Activated naive CD4-positive, alpha-beta T cell treated with anti-CD3 and anti-CD28 coated beads, Interleukin-2, amount 50 U/mL, for 24 hours (primary cell): ENCODE results near the gene AGFG1.
"Not testable (repeated sequence)": the region's sequence is repeated elsewhere in the genome, so short reads cannot be mapped to it uniquely, and the experiment has no call there.

Experiments used
- H3K27ac Mint-ChIP-seq: one replicate; pipeline ENCODE4 v1.8.0; 2021; ENCODE audit warnings: mild to moderate bottlenecking, mixed read lengths
- H3K27me3 Mint-ChIP-seq: one replicate; pipeline ENCODE4 v1.8.0; 2021; ENCODE audit warnings: mixed read lengths
- H3K36me3 Mint-ChIP-seq: one replicate; pipeline ENCODE4 v1.8.0; 2021; ENCODE audit warnings: mixed read lengths
- H3K4me1 Mint-ChIP-seq: one replicate; pipeline ENCODE4 v1.8.0; 2021; ENCODE audit warnings: mixed read lengths
- H3K4me3 Mint-ChIP-seq: one replicate; pipeline ENCODE4 v1.8.0; 2021; ENCODE audit warnings: mild to moderate bottlenecking, mixed read lengths
- H3K9me3 Mint-ChIP-seq: one replicate; pipeline ENCODE4 v1.8.0; 2021; ENCODE audit warnings: mixed read lengths

Gene AGFG1

GRCh38 chr2:227592694-227593387, 120.9 kb downstream of the AGFG1 start:
- no peaks in the 10 kb centered on the region for H3K4me1 Mint-ChIP-seq
- no peaks in the 10 kb centered on the region for H3K9me3 Mint-ChIP-seq
- no peak overlapping the region for H3K27ac Mint-ChIP-seq
- no peaks in the 10 kb centered on the region for H3K36me3 Mint-ChIP-seq
- peaks cover 19% of the 10 kb centered on the region for H3K27me3 Mint-ChIP-seq
- no peak overlapping the region for H3K4me3 Mint-ChIP-seq

GRCh38 chr2:227595797-227596196, 123.8 kb downstream of the AGFG1 start:
- no peaks in the 10 kb centered on the region for H3K4me1 Mint-ChIP-seq
- no peaks in the 10 kb centered on the region for H3K36me3 Mint-ChIP-seq
- no peak overlapping the region for H3K4me3 Mint-ChIP-seq

GRCh38 chr2:227597036-227597435, 125.1 kb downstream of the AGFG1 start:
- no peaks in the 10 kb centered on the region for H3K4me1 Mint-ChIP-seq
- no peaks in the 10 kb centered on the region for H3K36me3 Mint-ChIP-seq
- H3K9me3 Mint-ChIP-seq = no peaks in the 10 kb centered on the region
- no peak overlapping the region for H3K4me3 Mint-ChIP-seq
- H3K27me3 Mint-ChIP-seq = peaks cover 16% of the 10 kb centered on the region
- no peak overlapping the region for H3K27ac Mint-ChIP-seq

More at GRCh38 chr2:227595797-227596196, 123.8 kb downstream of the AGFG1 start:
- H3K9me3 Mint-ChIP-seq = no peaks in the 10 kb centered on the region
- peaks cover 13% of the 10 kb centered on the region for H3K27me3 Mint-ChIP-seq
- no peak overlapping the region for H3K27ac Mint-ChIP-seq

- no peaks in the 10 kb centered on the region for H3K36me3 Mint-ChIP-seq
- H3K9me3 Mint-ChIP-seq = no peaks in the 10 kb centered on the region
- no peak overlapping the region for H3K4me3 Mint-ChIP-seq
- no peaks in the 10 kb centered on the region for H3K4me1 Mint-ChIP-seq
- peaks cover 21% of the 10 kb centered on the region for H3K27me3 Mint-ChIP-seq
- no peak overlapping the region for H3K27ac Mint-ChIP-seq
Observed at GRCh38 chr2:227597998-227598397, 126.0 kb downstream of the AGFG1 start.

- H3K27me3 Mint-ChIP-seq = peaks cover 22% of the 10 kb centered on the region
- not testable (repeated sequence) for H3K4me1 Mint-ChIP-seq, H3K36me3 Mint-ChIP-seq, H3K9me3 Mint-ChIP-seq, H3K27ac Mint-ChIP-seq, H3K4me3 Mint-ChIP-seq
Observed at GRCh38 chr2:227598835-227599503, 127.0 kb downstream of the AGFG1 start, which contains the start of gene SCYGR2. Gene SCYGR2 (plus strand): TSS chr2:227598893. CDS start chr2:227598893, 0 bp downstream.

- H3K9me3 Mint-ChIP-seq = no peaks in the 10 kb centered on the region
- no peak overlapping the region for H3K4me3 Mint-ChIP-seq
- no peak overlapping the region for H3K27ac Mint-ChIP-seq
- H3K4me1 Mint-ChIP-seq = no peaks in the 10 kb centered on the region
- no peaks in the 10 kb centered on the region for H3K36me3 Mint-ChIP-seq
- peaks cover 20% of the 10 kb centered on the region for H3K27me3 Mint-ChIP-seq
Observed at GRCh38 chr2:227602358-227602757, 130.4 kb downstream of the AGFG1 start.

GRCh38 chr2:227606476-227606875, 134.5 kb downstream of the AGFG1 start:
- Mint-ChIP-seq H3K36me3 (no peaks in the 10 kb centered on the region), H3K4me3 (no peak overlapping the region), H3K27ac (no peak overlapping the region), H3K9me3 (no peaks in the 10 kb centered on the region), H3K4me1 (peaks cover 6% of the 10 kb centered on the region), H3K27me3 (peaks cover 21% of the 10 kb centered on the region)

GRCh38 chr2:227607941-227608340, 136.0 kb downstream of the AGFG1 start:
- H3K27ac Mint-ChIP-seq = no peak overlapping the region
- H3K4me3 Mint-ChIP-seq = no peak overlapping the region
- no peaks in the 10 kb centered on the region for H3K9me3 Mint-ChIP-seq
- no peaks in the 10 kb centered on the region for H3K36me3 Mint-ChIP-seq
- peaks cover 6% of the 10 kb centered on the region for H3K4me1 Mint-ChIP-seq
- peaks cover 15% of the 10 kb centered on the region for H3K27me3 Mint-ChIP-seq

- no peaks in the 10 kb centered on the region for H3K36me3 Mint-ChIP-seq
- H3K27ac Mint-ChIP-seq = no peak overlapping the region
- H3K4me1 Mint-ChIP-seq = peaks cover 6% of the 10 kb centered on the region
- H3K9me3 Mint-ChIP-seq = no peaks in the 10 kb centered on the region
- H3K4me3 Mint-ChIP-seq = no peak overlapping the region
- H3K27me3 Mint-ChIP-seq = peaks cover 15% of the 10 kb centered on the region
Observed at GRCh38 chr2:227608561-227609338, 136.8 kb downstream of the AGFG1 start.

- H3K27ac Mint-ChIP-seq = no peak overlapping the region
- H3K36me3 Mint-ChIP-seq = no peaks in the 10 kb centered on the region
- peaks cover 6% of the 10 kb centered on the region for H3K4me1 Mint-ChIP-seq
- H3K4me3 Mint-ChIP-seq = no peak overlapping the region
- H3K9me3 Mint-ChIP-seq = no peaks in the 10 kb centered on the region
- H3K27me3 Mint-ChIP-seq = peaks cover 11% of the 10 kb centered on the region
Observed at GRCh38 chr2:227610123-227610522, 138.2 kb downstream of the AGFG1 start.
